Endodermal cell (in vitro differentiated cells): Measurements from ENCODE around the gene KDM1B. TPM values are rescaled to one million over a fixed set of nuclear protein-coding genes. Genes with fewer than 3 reads are reported as not detected.

Experiments
- DNase-seq: peaks from one replicate; pipeline ENCODE4 v3.0.0-alpha.2; 2017
- H3K27ac ChIP-seq: 2 replicates; pipeline ENCODE4 v1.5.1; 2013; ENCODE audit warnings: mild to moderate bottlenecking, low read depth, low read length, moderate library complexity
- H3K27me3 ChIP-seq: 2 replicates; pipeline ENCODE4 v1.6.1; 2013; ENCODE audit warnings: mild to moderate bottlenecking, low read length, moderate library complexity; ENCODE audit not compliant: insufficient read depth, control insufficient read depth, poor library complexity, severe bottlenecking
- H3K36me3 ChIP-seq: 2 replicates; pipeline ENCODE4 v1.7.0; 2013; ENCODE audit warnings: mild to moderate bottlenecking, low read length, moderate library complexity; ENCODE audit not compliant: control insufficient read depth, insufficient read depth
- H3K4me1 ChIP-seq: one replicate; pipeline ENCODE4 v1.7.0; 2013; ENCODE audit warnings: low read length; ENCODE audit not compliant: control insufficient read depth, insufficient read depth
- H3K4me3 ChIP-seq: 2 replicates; pipeline ENCODE4 v1.5.1; 2013; ENCODE audit warnings: mild to moderate bottlenecking, low read length, moderate library complexity
- H3K9ac ChIP-seq: 2 replicates; pipeline ENCODE4 v1.6.1; 2013; ENCODE audit warnings: mild to moderate bottlenecking, low read length, moderate library complexity; ENCODE audit not compliant: poor library complexity, severe bottlenecking; ENCODE audit errors: extremely low read depth
- H3K9me3 ChIP-seq: 2 replicates; pipeline ENCODE4 v1.6.1; 2013; ENCODE audit warnings: mild to moderate bottlenecking, low read length, moderate library complexity; ENCODE audit not compliant: control insufficient read depth
- H3K27ac Mint-ChIP-seq: 2 replicates; pipeline ENCODE4 v1.8.0; 2020; ENCODE audit warnings: mixed read lengths
- H3K27me3 Mint-ChIP-seq: 2 replicates; pipeline ENCODE4 v1.8.0; 2021; ENCODE audit warnings: mild to moderate bottlenecking, mixed read lengths; ENCODE audit not compliant: insufficient read depth
- H3K36me3 Mint-ChIP-seq: 2 replicates; pipeline ENCODE4 v1.8.0; 2020; ENCODE audit warnings: low read depth, mixed read lengths
- H3K4me1 Mint-ChIP-seq: 2 replicates; pipeline ENCODE4 v1.8.0; 2020; ENCODE audit warnings: mixed read lengths
- H3K4me3 Mint-ChIP-seq: 2 replicates; pipeline ENCODE4 v1.8.0; 2020; ENCODE audit warnings: mild to moderate bottlenecking, moderate library complexity, mixed read lengths
- H3K9me3 Mint-ChIP-seq: 2 replicates; pipeline ENCODE4 v1.8.0; 2020; ENCODE audit warnings: mild to moderate bottlenecking, mixed read lengths
- WGBS, 2 experiments: methylation state at CpG; one replicate each; pipeline versions ENCODE4 v1.1.5 to v1.1.7; 2013; ENCODE audit warnings: missing lambda C conversion rate in 2 of 2, mixed read lengths in 1 of 2; ENCODE audit not compliant: insufficient coverage in 1 of 2, insufficient read length in 1 of 2; 5-methylcytosine and 5-hydroxymethylcytosine counted together
- total RNA-seq, 2 donors: library from RNA; stranded (reverse); fragmentation: NEBNext Ultra II Directional in 1 of 2; extraction: Animal tissue kit (Norgen Biotek cat#: 25700) in 1 of 2; gene quantifications; 2 replicates in 1 of 2; 3 replicates in 1 of 2; pipeline ENCODE4 v1.2.1, GENCODE V29; 2021
- TF ChIP-seq, protein P1 (sequence below): fragments of 200-600 bp; sonication (generic); conservative IDR thresholded peaks from 2 replicates; pipeline ENCODE4 v1.5.0; 2021; ENCODE audit warnings: antibody characterized with exemption, mild to moderate bottlenecking

Gene KDM1B
- total RNA-seq, 2 donors from 2014 or later: 7.7 to 9.3 TPM

DNA sequence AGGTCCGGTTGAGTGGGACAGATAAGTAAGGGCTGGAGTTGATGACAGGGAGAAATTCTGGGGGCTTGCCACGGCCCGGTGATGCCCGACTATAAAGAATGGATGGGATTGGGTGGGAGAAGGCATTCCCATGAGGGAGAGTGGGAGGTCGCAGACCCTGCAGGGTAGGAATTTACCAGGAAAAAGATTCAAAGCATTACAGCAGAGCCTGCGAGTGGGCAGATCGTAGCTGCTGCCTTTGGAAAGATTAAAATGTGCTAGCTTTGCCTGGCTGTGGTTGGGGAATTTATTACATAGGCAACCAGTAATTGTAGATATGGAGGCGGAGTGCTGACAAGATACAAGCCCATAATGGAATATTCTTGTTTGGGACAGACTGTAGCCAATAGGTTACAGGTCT, 49.5 kb downstream of the KDM1B start:
- Histone ChIP-seq H3K27me3 (no peaks in the 10 kb centered on the region), H3K9me3 (no peaks in the 10 kb centered on the region), H3K4me3 (no peak overlapping the region), H3K9ac (no peak overlapping the region), H3K36me3 (peaks cover 10% of the 10 kb centered on the region), H3K27ac (no peak overlapping the region), H3K4me1 (no peaks in the 10 kb centered on the region)
- peaks cover 43% of the 10 kb centered on the region for H3K36me3 Mint-ChIP-seq
- no peak overlapping the region for H3K4me3 Mint-ChIP-seq
- DNase-seq: peak; percentile 27
- peaks cover 3% of the 10 kb centered on the region for H3K4me1 Mint-ChIP-seq
- no peaks in the 10 kb centered on the region for H3K27me3 Mint-ChIP-seq
- TF ChIP-seq, protein P1, sequence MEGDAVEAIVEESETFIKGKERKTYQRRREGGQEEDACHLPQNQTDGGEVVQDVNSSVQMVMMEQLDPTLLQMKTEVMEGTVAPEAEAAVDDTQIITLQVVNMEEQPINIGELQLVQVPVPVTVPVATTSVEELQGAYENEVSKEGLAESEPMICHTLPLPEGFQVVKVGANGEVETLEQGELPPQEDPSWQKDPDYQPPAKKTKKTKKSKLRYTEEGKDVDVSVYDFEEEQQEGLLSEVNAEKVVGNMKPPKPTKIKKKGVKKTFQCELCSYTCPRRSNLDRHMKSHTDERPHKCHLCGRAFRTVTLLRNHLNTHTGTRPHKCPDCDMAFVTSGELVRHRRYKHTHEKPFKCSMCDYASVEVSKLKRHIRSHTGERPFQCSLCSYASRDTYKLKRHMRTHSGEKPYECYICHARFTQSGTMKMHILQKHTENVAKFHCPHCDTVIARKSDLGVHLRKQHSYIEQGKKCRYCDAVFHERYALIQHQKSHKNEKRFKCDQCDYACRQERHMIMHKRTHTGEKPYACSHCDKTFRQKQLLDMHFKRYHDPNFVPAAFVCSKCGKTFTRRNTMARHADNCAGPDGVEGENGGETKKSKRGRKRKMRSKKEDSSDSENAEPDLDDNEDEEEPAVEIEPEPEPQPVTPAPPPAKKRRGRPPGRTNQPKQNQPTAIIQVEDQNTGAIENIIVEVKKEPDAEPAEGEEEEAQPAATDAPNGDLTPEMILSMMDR: no peak
- H3K9me3 Mint-ChIP-seq: no peaks in the 10 kb centered on the region
- WGBS, 2 experiments: 86 to 90% methylated on average over 8 of the region's 8 CpGs
- no peak overlapping the region for H3K27ac Mint-ChIP-seq

DNA sequence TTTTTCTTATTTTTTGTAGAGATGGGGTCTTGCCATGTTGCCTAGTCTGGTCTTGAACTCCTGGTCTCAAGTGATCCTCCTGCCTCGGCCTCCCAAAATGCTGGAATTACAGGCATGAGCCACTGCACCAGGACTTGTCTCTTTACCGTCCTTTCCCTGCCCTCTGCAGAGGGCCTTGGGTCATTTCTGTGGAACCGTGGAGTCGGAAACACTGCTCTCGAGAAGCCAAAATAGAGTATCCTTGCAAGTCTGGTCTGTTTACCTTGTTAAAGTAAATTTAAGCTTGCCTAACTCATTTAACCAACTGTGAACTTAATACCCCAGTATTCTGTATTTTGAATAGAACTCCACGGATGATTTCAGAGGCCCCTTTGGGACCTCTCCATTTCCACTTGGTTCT, 51.4 kb downstream of the KDM1B start:
- Mint-ChIP-seq H3K27me3 (no peaks in the 10 kb centered on the region), H3K27ac (no peak overlapping the region), H3K4me3 (no peak overlapping the region), H3K9me3 (no peaks in the 10 kb centered on the region), H3K4me1 (peaks cover 3% of the 10 kb centered on the region), H3K36me3 (peaks cover 45% of the 10 kb centered on the region)
- no peaks in the 10 kb centered on the region for H3K27me3 ChIP-seq
- peak; percentile 5 for DNase-seq
- no peak overlapping the region for H3K9ac ChIP-seq
- no peak overlapping the region for H3K4me3 ChIP-seq
- H3K9me3 ChIP-seq: no peaks in the 10 kb centered on the region
- peaks cover 10% of the 10 kb centered on the region for H3K36me3 ChIP-seq
- no peak overlapping the region for H3K27ac ChIP-seq
- TF ChIP-seq, protein P1: no peak
- 94 to 95% methylated on average over 3 to 6 of the region's 6 CpGs for WGBS, 2 experiments
- H3K4me1 ChIP-seq: no peaks in the 10 kb centered on the region

DNA sequence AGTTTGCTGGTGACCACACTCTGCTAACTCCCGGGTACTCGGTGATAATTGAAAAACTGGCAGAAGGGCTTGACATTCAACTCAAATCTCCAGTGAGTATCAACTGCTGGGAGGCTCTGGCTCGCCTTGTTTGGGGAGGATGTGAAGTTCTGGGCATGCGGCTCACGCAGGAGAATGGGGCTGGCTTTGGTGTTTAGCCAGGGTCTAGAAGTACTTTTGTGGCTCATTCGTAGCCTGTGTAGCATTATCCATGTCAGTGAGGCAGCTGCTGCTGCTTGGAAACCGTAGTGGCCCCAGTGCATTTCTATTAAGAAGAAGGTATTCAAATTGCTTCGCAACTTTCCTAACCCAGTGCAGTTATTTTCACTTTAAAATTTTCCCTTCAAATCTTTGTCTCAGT, 52.2 kb downstream of the KDM1B start:
- DNase-seq: no peak
- H3K9ac ChIP-seq: no peak overlapping the region
- 94 to 100% methylated on average over 7 to 8 of the region's 8 CpGs for WGBS, 2 experiments
- TF ChIP-seq, protein P1: no peak
- Mint-ChIP-seq H3K4me1 (peaks cover 5% of the 10 kb centered on the region), H3K36me3 (peaks cover 44% of the 10 kb centered on the region), H3K27ac (no peak overlapping the region), H3K27me3 (no peaks in the 10 kb centered on the region), H3K9me3 (no peaks in the 10 kb centered on the region), H3K4me3 (no peak overlapping the region)
- no peak overlapping the region for H3K4me3 ChIP-seq
- H3K27me3 ChIP-seq: no peaks in the 10 kb centered on the region
- no peak overlapping the region for H3K27ac ChIP-seq
- H3K4me1 ChIP-seq: no peaks in the 10 kb centered on the region
- peaks cover 8% of the 10 kb centered on the region for H3K36me3 ChIP-seq
- H3K9me3 ChIP-seq: no peaks in the 10 kb centered on the region
